ENCODE data around the gene LHX1.

Gene LHX1

GRCh38 chr17:36937001-36937958, at the start of gene LHX1:
LHX1 (plus strand) TSS chr17:36937475; CDS start chr17:36938198, 723 bp downstream.
- no peak for DNase-seq (ENCODE audit: low spot score)

DNA sequence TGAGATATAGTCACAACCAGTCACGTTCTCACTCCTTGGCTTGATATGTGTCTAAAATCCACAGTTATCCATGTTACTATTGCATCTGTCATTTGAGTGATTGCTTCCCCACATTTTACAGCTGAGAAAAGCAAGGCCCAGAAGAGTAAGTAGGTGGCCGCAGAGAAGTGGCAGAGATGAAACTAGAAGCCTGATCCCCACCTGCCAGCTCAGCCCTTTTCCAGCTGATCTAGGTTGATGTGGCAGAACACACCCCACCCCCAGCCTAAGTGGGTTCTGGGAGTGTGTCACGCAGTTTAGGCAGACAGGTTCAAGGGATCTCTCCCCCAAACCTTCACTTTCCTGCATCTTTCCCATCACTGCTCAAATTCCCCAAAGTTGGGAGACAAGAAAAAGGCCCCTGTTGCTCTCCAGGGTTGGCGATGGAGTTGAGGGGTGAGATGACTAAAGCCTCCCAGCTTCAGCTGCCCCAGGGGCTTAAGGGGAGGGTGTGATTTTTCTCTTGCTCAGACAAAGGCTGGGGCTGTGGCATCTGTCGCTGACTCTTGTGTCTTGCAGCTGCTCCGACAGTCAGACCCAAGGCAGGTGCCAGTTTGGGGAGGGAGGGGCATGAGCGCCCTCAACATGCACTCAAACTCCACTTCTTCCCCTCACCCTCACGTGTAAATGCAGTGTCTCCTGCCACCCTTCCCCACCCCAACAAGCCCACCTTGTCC, 48.9 kb upstream of the LHX1 start:
- DNase-seq (ENCODE audit: low spot score): no peak

GRCh38 chr17:36889770-36890349, 47.4 kb upstream of the LHX1 start:
- no peak for DNase-seq (ENCODE audit: low spot score)

DNA sequence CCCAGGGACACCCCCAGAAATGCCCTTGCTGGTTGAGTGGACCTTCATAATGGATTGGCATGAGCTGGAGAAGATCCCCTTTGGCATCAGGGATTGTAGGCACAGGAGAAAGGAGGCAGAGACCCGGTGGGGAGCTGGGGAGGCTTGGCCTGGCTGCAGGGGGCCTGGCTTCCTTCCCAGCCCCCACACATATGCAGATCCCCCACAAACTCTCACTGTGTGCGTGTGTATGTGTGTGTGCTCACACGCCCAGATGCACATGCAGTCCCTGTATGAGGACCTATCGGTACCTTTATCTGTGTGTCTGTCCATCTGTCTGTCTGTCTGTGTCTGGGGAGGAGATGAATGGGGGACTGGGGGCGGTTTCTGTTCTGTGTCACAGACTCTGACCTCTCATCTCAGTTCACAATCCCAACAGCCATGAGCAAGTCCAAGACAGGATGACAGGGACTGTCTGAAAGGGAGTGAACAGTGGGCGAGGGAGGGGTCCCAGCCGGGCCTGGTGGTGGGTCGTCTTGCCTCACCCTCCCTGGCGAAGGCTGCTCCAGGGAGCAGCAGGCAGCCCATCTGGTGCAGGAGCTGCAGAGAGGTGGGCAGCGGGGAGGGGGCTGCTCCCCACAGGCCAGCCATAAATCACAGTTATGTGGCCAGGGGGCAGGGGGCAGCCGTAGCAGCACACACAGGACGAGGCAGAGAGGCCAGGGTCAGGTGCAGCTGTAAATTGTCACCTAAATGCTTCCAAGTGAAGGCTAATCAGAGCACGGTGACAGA, 46.7 kb upstream of the LHX1 start:
- no peak for DNase-seq (ENCODE audit: low spot score)

GRCh38 chr17:36892112-36892838, 45.0 kb upstream of the LHX1 start:
- DNase-seq (ENCODE audit: low spot score): no peak

DNA sequence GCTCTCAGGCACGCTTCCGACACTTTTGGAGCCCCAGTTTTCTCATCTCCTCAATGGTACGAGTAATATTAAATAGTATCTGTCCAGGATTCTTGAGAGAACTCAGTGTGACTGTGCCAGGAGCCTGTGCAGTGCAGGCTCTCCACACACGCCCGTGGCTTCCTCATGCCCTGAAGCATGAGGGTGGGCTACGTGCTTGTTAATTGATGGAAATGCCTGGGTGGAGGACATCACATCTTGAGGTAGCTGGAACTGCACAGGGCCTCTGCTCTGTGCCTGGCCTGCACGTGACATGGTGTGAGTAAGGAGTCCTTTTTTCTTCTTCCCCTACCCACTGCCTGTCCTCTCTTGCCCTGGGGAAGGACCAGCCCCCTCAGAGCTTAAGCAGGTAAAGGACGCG, 43.1 kb upstream of the LHX1 start:
- DNase-seq (ENCODE audit: low spot score): no peak

- no peak for DNase-seq (ENCODE audit: low spot score)
These were observed 42.4 kb upstream of the LHX1 start for GRCh38 chr17:36894925-36895324.

- no peak for DNase-seq (ENCODE audit: low spot score)
These were observed 37.8 kb upstream of the LHX1 start for GRCh38 chr17:36899250-36900159.

DNA sequence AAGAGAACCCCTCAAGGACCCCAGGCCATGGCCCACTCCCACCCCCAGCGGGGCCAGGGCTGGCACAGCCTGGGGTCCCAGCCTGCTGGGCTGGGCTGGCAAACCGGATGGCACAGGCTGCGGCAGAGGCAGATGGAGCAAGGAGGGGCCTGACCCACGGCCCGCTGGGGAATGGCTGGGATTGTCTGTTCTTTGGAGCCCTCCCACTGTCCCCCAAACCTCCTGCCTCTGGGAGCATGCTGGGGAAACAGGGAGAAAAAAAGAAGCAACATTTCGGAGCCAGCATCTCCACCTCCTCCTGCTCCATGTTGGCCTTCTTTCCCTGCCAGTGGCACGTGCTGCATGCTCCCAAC, 37.1 kb upstream of the LHX1 start:
- no peak for DNase-seq (ENCODE audit: low spot score)

GRCh38 chr17:36901506-36901905, 35.8 kb upstream of the LHX1 start:
- no peak for DNase-seq (ENCODE audit: low spot score)

DNA sequence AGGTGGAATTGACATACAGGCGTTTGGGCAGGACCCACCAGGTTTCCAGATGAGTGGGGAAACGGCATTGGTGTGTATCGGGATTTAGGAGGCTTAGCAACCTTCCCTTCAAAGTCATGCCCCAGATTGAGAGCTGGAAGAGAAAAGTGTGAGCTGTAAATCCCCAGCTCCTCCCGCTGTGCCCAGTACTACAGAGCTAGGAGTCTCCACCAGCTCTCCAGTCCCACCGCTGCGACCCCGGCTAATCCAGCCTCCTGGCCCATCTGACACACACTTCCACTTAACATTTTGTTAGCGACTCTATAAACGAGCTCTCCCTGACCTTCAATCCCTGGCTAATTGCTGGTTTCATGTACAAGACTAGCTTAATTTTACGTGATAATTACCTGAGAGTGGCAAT, 29.9 kb upstream of the LHX1 start:
- no peak for DNase-seq (ENCODE audit: low spot score)

DNA sequence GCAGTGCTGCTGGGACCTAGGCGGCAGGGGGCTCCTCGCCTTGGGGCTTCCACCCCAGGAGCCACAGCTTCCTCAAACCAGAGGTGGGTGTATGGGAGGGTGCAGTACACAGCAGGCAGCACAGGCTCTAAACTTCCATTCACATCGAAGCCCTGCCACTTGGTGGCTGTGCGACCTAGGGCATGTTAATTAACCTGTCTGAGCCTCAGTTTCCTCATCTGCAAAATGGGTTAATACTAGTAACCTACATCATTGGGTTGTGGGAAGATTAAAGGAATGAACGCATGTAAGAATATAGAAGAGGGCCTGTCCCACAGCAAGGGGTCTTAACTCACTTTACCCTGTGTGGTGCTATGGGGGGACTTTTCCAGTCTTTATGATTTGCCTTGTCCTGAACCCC, 26.8 kb upstream of the LHX1 start:
- DNase-seq (ENCODE audit: low spot score): no peak

GRCh38 chr17:36911001-36911400, 26.3 kb upstream of the LHX1 start:
- no peak for DNase-seq (ENCODE audit: low spot score)

GRCh38 chr17:36913132-36913531, 24.1 kb upstream of the LHX1 start:
- no peak for DNase-seq (ENCODE audit: low spot score)

DNA sequence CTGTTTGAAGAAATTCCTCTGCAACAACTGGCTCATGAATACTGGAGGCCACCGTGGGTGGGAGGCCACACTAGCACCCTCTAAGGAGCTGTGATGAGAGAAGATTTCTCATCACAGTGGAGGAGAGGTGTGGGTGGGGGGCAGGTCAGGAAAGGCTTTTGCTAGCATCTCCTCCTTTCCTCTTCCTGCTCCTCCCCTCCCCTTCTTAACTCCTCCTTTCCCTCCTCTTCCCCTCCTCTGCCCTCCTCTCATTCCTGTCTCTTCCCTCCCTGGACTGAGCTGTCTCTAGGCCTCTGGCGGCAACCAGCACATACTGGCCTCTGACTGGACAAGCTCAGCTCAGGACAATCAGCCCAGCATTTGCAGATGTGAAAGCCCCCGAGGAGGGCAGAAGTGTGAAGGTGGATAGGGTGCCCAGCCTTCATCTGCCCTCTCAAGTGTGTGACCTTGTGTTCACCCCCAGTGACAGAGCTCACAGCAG, 19.0 kb upstream of the LHX1 start:
- DNase-seq (ENCODE audit: low spot score): no peak

DNA sequence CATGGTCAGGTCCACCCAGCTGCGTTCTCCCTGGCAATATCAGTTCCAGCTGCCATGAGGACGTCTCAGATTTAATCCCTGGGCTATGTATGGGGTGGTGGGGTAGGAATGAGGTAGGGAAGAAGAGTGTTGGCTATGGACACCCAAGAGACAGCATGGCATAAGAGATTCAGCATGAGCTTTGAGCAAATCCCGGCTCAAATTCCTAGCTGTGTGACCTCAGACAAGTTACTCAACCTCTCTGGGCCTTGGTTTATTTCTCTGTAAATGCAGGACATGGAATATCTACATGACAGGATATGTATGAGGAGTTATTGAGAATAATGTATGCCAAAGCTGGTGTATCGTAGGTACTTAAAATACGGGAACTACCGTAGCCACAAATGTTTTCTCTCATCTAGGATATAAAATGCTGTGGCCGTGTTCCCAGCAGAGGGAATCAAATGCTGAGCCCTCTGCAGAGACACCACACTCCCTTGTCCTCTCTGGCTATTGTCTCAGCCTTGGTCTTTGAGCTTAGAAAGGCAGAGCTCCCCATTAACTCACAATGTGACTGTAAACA, 17.8 kb upstream of the LHX1 start:
- no peak for DNase-seq (ENCODE audit: low spot score)

DNA sequence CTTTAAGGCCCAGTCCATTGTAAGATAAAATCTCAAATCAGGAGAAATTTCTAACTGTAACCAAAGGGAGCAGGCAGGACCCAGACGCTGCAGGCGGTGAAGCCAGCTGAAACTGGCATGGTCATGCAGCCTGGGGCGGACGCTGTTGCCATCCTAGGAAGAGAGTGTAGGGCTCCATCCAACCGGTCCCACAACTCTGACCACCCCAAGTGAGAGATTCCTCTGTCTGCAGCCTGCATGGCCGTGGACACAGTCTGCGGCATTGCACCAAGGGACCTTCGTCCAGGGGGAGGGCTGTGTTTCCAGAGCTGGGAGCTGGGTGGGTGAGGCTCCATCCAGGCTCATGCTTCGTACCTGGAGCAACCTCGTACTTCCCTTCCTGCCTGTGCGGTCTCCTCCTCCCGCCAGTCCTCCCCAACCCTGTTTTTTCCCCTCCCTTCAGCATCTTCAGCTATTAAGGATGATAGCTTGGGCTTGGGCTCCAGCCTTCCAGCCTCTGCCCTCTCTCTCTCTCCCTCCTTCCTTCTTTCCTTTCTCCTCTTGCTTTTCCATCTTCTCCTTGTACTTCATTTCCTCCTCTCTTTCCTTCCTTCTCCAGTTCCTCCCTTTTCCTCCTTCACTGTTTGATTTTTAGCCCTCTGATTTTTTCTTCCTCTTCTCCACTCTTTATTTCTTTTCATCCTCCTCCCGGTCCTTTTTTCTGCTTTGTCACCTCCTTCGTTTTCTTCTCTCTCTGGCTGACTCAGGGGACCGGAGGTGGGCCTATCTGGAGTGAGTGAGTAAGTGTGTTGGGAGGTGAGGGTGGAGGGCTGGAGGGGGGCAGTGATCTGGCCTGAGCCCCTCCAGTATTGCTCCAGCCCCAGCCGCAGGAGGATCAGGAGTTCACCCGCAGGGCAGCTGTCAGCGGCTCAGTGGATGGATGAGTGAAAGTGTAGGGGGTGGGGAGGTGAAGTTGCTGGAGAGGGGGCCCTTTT, 17.0 kb upstream of the LHX1 start:
- DNase-seq (ENCODE audit: low spot score): no peak

DNA sequence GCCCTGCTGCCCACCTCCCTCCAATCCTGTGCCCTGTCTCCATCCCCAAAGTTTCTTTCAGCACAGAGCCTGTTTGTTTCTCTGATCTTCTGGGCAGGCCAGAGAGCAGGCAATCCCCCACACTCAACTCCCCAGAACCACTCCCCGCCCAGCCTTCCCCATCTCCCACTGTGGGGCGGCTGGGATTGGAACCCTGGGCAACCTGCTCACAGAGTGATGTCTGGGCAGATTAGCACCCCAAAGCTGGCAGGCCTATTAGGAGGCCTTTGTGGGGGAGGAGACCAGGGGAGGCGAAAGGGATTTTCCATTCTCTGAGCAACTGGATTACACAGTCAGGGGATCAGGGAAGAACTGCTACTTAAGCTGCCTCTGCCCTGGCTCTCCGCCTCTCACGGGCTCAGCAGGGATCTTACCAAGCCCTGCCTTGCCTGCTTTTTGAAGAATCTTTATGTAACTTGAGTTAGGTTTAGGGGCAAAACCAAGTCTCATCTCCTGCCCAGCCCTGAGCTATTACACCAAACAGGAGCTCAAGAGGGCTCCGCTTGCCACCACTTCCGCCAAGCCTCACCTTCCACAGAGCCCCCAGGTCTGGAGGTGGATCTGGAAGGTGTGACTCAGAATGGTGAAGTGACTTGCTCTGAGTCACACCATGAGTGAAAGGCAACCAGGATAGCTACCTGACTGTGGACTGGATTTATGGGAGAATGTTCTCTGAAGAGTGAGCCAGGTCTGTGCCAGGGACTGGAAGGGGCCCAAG, 16.0 kb upstream of the LHX1 start:
- DNase-seq (ENCODE audit: low spot score): no peak

Measured in Ammon's horn (tissue), 1 donor.